Duodenal mucosa (tissue), 2 donors: ENCODE measurements around the gene PRKAB2.
"Not testable (repeated sequence)": the region's sequence is repeated elsewhere in the genome, so short reads cannot be mapped to it uniquely, and the experiment has no call there.

Source experiments
- H3K27ac ChIP-seq: one replicate; pipeline ENCODE4 v1.7.0; 2013; ENCODE audit warnings: low read depth, low read length
- H3K27me3 ChIP-seq, 2 donors: one replicate each; pipeline ENCODE4 v1.7.0; 2013; ENCODE audit warnings: low read length in 2 of 2, control low read depth in 1 of 2; ENCODE audit not compliant: insufficient read depth in 2 of 2, control insufficient read depth in 1 of 2
- H3K36me3 ChIP-seq, 2 donors: one replicate each; pipeline ENCODE4 v1.7.0; 2013; ENCODE audit warnings: low read length in 2 of 2, control low read depth in 1 of 2; ENCODE audit not compliant: insufficient read depth in 2 of 2, control insufficient read depth in 1 of 2
- H3K4me1 ChIP-seq, 2 donors: one replicate each; pipeline ENCODE4 v1.7.0; 2013; ENCODE audit warnings: low read length in 2 of 2, control low read depth in 1 of 2; ENCODE audit not compliant: insufficient read depth in 2 of 2, control insufficient read depth in 1 of 2
- H3K4me3 ChIP-seq, 2 donors: one replicate each; pipeline ENCODE4 v1.7.0; 2013; ENCODE audit warnings: low read length in 2 of 2, low read depth in 1 of 2
- H3K9ac ChIP-seq, 2 donors: one replicate each; pipeline ENCODE4 v1.7.0; 2013; ENCODE audit warnings: low read length in 2 of 2, low read depth in 1 of 2
- H3K9me3 ChIP-seq, 2 donors: one replicate each; pipeline ENCODE4 v1.7.0; 2013; ENCODE audit warnings: low read length in 2 of 2, control low read depth in 1 of 2; ENCODE audit not compliant: control insufficient read depth in 1 of 2

The PRKAB2 gene

DNA sequence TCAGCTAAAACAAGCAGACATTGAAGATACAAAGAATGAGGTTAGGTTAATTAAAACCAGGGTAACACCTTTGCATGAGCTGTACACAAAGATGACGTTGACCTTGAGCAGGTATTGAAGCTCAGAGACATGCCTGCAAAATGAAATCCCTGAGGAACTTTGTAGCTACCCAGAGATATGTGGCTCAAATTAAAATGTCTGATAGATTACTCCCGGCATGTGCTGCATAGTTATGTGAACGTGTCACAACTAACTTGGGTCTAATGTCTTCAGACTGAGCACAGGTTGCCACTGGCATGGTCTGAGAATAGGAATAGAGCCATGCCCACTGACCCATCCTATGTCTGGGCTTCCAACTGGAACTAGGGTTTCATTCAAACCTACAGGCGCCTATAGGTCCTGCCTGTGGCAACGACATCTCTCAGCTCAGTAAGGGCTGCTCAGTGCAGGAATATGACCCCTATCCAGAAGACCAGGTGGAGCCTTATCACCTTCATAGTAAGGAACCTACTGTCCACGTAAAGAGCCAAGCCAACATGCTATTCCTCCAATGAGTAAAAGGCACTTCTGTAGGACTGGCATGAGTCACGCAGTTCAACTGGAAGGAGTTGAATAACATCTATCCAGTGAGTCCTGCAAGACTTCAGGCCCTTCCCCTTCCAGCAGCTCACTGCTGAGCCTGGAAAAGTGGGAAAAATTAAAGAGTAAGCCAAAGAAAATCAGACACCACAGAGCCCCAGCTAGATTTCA, 60.7 kb downstream of the PRKAB2 start:
- Histone ChIP-seq H3K27ac (no peak overlapping the region), H3K9me3 (no peaks in the 10 kb centered on the region), H3K9ac (no peak overlapping the region), H3K36me3 (no peaks in the 10 kb centered on the region), H3K4me1 (no peaks in the 10 kb centered on the region), H3K27me3 (no peaks in the 10 kb centered on the region), H3K4me3 (no peak overlapping the region)

DNA sequence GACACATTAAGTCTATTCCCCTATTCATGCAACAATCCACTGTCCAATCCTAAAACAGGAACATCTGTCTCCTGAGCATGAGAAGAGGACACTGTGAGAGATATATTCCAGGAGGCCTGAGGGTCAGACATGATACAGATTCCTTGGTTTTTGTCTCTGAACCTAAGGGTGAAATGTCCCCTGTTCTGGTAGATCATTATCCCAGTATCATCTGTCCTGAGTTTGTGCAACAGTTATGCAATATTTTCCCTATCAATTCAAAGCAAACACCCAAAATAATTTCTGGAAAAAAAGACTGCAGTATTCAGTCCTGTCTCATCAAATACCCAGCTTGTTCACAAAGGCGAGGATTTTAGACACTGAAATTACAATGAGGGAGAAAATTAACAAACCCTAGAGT, 61.4 kb downstream of the PRKAB2 start:
- no peaks in the 10 kb centered on the region for H3K4me1 ChIP-seq

DNA sequence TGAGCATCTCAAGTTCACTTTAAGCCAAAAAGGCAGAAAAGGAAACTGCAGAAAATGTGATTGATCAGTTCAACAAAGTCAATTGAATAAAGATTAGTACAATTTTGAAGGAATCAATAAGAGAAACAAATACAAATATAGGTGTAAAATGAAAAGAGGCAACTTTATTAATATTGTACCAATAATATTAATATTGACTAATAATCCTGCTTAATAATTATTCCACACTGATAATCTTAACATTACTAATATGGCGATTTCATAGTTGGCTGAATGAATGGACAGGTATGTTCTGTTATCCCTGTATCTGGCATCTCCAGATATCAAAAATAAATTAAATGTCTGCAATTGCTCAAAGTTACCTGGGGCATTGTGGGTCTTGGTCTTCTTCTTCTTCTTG, 61.8 kb downstream of the PRKAB2 start:
- Histone ChIP-seq H3K27me3 (no peaks in the 10 kb centered on the region), H3K27ac (no peak overlapping the region), H3K4me3 (no peak overlapping the region)

More for the DNA sequence above, 61.4 kb downstream of the PRKAB2 start:
- no peak overlapping the region for H3K27ac ChIP-seq
- no peaks in the 10 kb centered on the region for H3K27me3 ChIP-seq
- no peaks in the 10 kb centered on the region for H3K36me3 ChIP-seq
- H3K4me3 ChIP-seq, result no peak overlapping the region
- H3K9ac ChIP-seq, result no peak overlapping the region
- no peaks in the 10 kb centered on the region for H3K9me3 ChIP-seq

DNA sequence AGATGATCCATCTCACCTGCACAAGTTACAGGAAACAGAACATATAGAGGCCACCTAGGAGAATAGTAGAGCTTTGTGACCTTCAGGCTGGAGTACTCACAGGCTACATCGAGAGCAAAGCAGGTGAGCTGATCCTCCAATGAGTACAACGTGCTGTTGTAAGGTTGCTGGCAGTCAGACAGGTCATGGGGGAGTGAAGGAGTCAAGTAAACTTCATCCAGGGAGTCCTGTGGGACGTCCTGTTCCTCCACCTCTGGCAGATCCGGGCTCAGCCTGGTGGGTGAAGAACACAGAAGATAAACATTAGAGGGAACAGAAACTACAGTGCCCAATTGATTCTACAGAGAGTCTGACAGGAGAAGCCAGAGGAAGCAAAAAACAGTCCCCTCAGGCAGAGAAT, 62.5 kb downstream of the PRKAB2 start:
- no peak overlapping the region for H3K9ac ChIP-seq
- no peaks in the 10 kb centered on the region for H3K4me1 ChIP-seq
- H3K4me3 ChIP-seq, result no peak overlapping the region
- no peaks in the 10 kb centered on the region for H3K36me3 ChIP-seq
- H3K27me3 ChIP-seq, result no peaks in the 10 kb centered on the region
- H3K27ac ChIP-seq, result no peak overlapping the region
- H3K9me3 ChIP-seq, result no peaks in the 10 kb centered on the region

More for the DNA sequence above, 61.8 kb downstream of the PRKAB2 start:
- Histone ChIP-seq H3K4me1 (no peaks in the 10 kb centered on the region), H3K9me3 (no peaks in the 10 kb centered on the region), H3K9ac (no peak overlapping the region), H3K36me3 (no peaks in the 10 kb centered on the region)

DNA sequence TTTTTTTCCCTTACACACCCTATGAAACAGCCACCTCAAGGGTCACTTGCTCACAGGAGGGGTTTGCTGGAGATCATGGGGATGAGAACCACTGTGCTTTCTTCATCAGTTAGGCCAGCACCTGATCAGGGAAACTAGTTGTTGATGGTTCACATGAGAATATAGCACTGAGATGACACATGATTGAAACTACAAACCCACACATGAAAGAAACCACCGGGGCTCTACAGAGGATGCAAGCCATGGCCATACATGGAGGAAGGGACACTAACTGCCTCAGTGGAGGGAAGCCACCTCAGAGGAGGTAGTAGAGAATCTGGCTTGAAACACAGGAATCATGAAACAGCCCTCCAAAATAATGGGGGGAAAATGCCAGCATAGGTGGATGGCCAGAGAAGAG, 63.2 kb downstream of the PRKAB2 start:
- no peaks in the 10 kb centered on the region for H3K4me1 ChIP-seq
- no peaks in the 10 kb centered on the region for H3K9me3 ChIP-seq
- H3K9ac ChIP-seq, result no peak overlapping the region
- no peaks in the 10 kb centered on the region for H3K27me3 ChIP-seq
- H3K36me3 ChIP-seq, result no peaks in the 10 kb centered on the region
- no peak overlapping the region for H3K27ac ChIP-seq
- H3K4me3 ChIP-seq, result no peak overlapping the region

DNA sequence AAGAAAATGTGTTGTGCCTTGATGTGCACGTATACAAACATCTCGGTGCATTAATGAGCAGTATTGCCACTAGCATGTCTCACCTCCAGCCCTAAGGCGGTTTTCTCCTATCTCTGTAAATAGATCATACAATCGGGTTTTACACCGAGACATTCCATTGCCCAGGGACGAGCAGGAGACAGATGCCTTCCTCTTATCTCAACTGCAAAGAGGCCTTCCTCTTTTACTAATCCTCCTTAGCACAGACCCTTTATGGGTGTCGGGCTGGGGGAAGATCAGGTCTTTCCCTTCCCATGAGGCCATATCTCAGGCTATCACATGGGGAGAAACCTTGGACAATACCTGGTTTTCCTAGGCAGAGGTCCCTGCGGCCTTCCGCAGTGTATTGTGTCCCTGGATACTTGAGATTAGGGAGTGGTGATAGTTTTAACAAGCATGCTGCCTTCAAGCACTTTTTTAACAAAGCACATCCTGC, 65.8 kb downstream of the PRKAB2 start:
- not testable (repeated sequence) for H3K4me3 ChIP-seq, H3K9ac ChIP-seq, H3K4me1 ChIP-seq, H3K36me3 ChIP-seq, H3K27ac ChIP-seq, H3K27me3 ChIP-seq, H3K9me3 ChIP-seq

DNA sequence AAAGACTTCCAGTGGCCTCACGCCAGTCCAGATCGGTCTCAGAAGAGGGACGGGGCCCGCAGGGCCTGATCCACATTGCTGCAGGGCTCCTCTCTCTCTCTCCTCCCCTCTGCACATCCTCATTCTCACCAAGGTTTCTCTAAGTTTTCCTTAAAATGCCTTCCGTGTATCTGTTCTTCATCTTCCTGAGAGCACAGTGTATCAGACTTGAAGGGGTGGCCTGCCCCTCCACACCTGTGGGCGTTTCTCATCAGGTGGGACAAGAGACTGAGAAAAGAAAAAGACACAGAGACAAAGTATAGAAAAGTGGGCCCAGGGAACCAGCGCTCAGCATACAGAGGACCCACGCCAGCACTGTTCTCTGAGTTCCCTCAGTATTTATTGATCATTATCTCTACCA, 66.4 kb downstream of the PRKAB2 start:
- Histone ChIP-seq H3K4me1 (no peaks in the 10 kb centered on the region), H3K36me3 (no peaks in the 10 kb centered on the region), H3K9ac (no peak overlapping the region), H3K27me3 (no peaks in the 10 kb centered on the region), H3K4me3 (no peak overlapping the region), H3K9me3 (no peaks in the 10 kb centered on the region), H3K27ac (no peak overlapping the region)
